ENCODE results near the gene MSI2.

DNA sequence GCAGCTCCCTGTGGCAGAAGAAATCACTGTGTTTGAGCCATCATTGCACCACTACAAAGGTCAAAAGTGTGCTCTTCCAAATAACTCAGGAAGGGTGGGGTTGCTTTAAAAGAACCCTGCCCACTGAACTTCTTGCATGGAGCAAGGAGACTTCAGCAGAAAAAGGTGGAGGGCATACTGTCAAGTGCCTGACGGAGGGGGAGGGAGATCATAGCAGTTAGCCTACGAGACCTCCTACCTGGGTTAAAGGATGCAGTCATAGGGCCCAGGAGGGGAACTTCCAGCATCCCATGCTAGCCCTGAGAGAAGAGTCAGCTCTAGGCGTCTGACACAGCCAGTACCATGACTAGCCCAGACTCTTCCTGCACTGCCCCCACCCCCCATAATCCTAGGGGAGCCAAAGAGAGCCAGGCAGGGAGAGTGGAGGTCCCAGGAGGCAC lies 45.3 kb upstream of the MSI2 start:
- TF ChIP-seq ZNF274 (IDR thresholded peaks at IDR 0.05; ENCODE audit: low read depth, low read length) = no peak
- no peak for TF ChIP-seq YY1 (IDR thresholded peaks at IDR 0.05; ENCODE audit: insufficient read depth, insufficient read length)
- TF ChIP-seq SUZ12 (IDR thresholded peaks at IDR 0.05; ENCODE audit: extremely low read depth, insufficient read depth, insufficient read length) = no peak
